ENCODE results near the gene THRA. TPM values are rescaled to one million over a fixed set of nuclear protein-coding genes. Genes with fewer than 3 reads are reported as not detected.
A peak's percentile ranks its signal among the peaks of the same experiment; 100 is the strongest.

Gene THRA
- total RNA-seq, 2 experiments from 2014 or later, result 12.9 to 13.1 TPM

DNA sequence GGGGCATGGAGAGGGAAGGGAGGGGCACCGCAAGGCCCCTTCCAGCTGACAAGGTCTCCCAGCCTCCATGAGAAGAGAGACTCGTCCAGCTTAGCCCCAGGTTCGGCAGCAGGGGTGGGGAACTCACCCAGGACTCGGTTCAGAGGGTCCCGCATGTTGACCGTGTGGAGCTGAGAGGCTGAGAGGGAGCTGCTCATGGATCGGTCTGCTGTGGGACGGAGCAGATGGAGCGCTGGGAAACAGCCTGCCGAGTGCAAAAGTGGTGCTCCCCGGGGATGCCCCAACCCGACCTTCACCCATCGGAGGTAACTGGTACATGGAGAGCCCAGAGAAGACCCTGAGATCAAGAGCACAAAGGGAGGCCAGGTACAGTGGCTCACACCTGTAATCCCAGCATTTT, 42.6 kb upstream of the THRA start:
- CTCF ChIA-PET, result no interaction called here
- Mint-ChIP-seq H3K4me3 (no peak overlapping the region), H3K9me3 (ENCODE audit: low read depth) (no peaks in the 10 kb centered on the region), H3K36me3 (ENCODE audit: low read depth) (peaks cover 24% of the 10 kb centered on the region), H3K27ac (no peak overlapping the region), H3K4me1 (peaks cover 1% of the 10 kb centered on the region), H3K27me3 (no peaks in the 10 kb centered on the region)
- no peak for ATAC-seq
- intact Hi-C loops (cut with DNase I, micrococcal nuclease), result no loop called here
- DNase-seq, result no peak
- POLR2A ChIA-PET, result no interaction called here

GRCh38 chr17:40021451-40021971, 41.3 kb upstream of the THRA start:
- Mint-ChIP-seq H3K27me3 (no peaks in the 10 kb centered on the region), H3K4me3 (no peak overlapping the region), H3K9me3 (ENCODE audit: low read depth) (no peaks in the 10 kb centered on the region), H3K4me1 (peaks cover 15% of the 10 kb centered on the region), H3K27ac (no peak overlapping the region), H3K36me3 (ENCODE audit: low read depth) (peaks cover 37% of the 10 kb centered on the region)
- ATAC-seq (no peak), DNase-seq (no peak)
- ChIA-PET CTCF (interaction anchor here (0.6 to 1.4 kb wide), 6 partner anchors 8 to 277 kb away, joined by 3 to 4 read pairs (median 4); no protein-coding TSS in a partner anchor), POLR2A (no interaction called here)
- intact Hi-C loops (cut with DNase I, micrococcal nuclease), result no loop called here

- DNase-seq (no peak), ATAC-seq (no peak)
- H3K9me3 Mint-ChIP-seq (ENCODE audit: low read depth), result no peaks in the 10 kb centered on the region
- H3K27me3 Mint-ChIP-seq, result no peaks in the 10 kb centered on the region
- peaks cover 22% of the 10 kb centered on the region for H3K4me1 Mint-ChIP-seq
- peaks cover 43% of the 10 kb centered on the region for H3K36me3 Mint-ChIP-seq (ENCODE audit: low read depth)
- POLR2A ChIA-PET, result no interaction called here
- H3K4me3 Mint-ChIP-seq, result no peak overlapping the region
- CTCF ChIA-PET, result interaction anchor here (0.7 to 1.4 kb wide), 4 partner anchors 8 to 53 kb away, joined by 3 to 4 read pairs (median 4); no protein-coding TSS in a partner anchor
- intact Hi-C loops (cut with DNase I, micrococcal nuclease), result no loop called here
- H3K27ac Mint-ChIP-seq, result no peak overlapping the region
These were observed 40.3 kb upstream of the THRA start for GRCh38 chr17:40022497-40022896.

DNA sequence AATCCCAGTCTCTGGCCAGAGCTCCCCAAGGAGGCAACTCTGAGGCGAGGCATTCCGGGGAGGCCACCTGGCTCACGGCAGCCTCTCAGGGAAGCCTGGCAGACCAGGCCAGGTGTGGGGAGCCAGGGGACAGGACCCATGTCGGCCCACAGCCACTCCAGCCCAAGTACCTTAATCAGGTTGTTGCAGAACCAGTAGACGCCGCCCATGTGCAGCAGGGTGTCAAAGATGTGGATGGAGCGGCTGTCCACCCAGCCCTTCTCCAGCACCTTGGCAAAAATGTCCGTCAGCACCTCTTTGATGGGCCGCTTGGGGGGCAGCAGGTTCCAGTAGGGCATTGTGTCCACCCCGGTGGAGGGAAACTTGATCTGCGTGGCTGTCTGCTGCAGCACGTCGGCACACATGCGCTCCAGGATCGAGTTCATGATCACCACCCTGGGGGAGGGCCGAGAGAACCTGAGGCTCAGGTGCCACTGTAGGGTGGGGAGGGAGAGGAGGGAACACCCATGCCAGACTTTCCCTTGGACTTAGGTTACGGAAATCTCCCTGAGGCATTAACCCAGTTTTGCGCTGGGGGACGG, 39.7 kb upstream of the THRA start:
- Mint-ChIP-seq H3K36me3 (ENCODE audit: low read depth) (peaks cover 45% of the 10 kb centered on the region), H3K4me1 (peaks cover 22% of the 10 kb centered on the region)
- CTCF ChIA-PET, result interaction anchor here (0.7 kb wide), 1 partner anchor 10 kb away, joined by 3 read pairs; no protein-coding TSS in a partner anchor

DNA sequence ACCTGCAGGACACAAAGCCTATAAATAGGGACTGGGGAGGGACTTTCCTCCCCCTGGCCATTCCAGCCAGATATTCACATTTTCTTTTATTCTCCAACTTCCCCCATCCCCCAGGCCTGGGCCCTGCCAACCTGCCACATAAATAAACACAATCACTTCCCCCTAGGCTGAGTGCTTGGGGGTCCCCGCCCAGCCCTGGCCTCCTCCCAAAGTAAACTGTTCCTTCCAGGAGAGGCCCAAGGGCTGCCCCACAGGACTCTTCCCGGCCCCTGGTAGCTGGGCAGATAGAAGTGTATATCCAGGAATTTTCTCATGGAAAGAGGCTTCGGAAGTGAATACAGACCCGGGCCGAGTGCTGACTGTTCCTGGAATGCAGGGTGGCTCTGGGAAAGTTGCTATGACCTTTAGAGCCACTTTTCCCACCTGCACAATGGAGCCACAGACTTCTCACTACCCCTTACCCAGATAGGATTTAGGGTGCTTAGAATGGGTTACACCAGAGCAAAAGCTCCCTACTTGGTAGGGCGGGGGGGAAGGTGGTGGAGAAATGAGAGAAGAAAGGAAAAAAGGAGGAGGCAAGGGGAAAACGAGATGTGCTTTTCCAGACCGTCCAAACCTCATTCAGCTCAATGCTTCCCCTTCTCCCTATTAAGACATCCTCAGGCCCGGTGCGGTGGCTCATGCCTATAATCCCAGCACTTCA, 39.0 kb upstream of the THRA start:
- H3K36me3 Mint-ChIP-seq (ENCODE audit: low read depth), result peaks cover 49% of the 10 kb centered on the region
- intact Hi-C loops (cut with DNase I, micrococcal nuclease), result no loop called here
- ChIA-PET POLR2A (no interaction called here), CTCF (interaction anchor here (0.5 to 0.7 kb wide), 4 partner anchors 24 to 1908 kb away, joined by 3 to 4 read pairs (median 3); no protein-coding TSS in a partner anchor)
- no peak for ATAC-seq
- no peaks in the 10 kb centered on the region for H3K27me3 Mint-ChIP-seq
- no peak for DNase-seq
- H3K27ac Mint-ChIP-seq, result no peak overlapping the region
- no peak overlapping the region for H3K4me3 Mint-ChIP-seq
- peaks cover 22% of the 10 kb centered on the region for H3K4me1 Mint-ChIP-seq
- H3K9me3 Mint-ChIP-seq (ENCODE audit: low read depth), result no peaks in the 10 kb centered on the region

More for the DNA sequence above, 39.7 kb upstream of the THRA start:
- no peak overlapping the region for H3K4me3 Mint-ChIP-seq
- no peaks in the 10 kb centered on the region for H3K27me3 Mint-ChIP-seq
- ATAC-seq (no peak), DNase-seq (no peak)
- intact Hi-C loops (cut with DNase I, micrococcal nuclease), result no loop called here
- no peaks in the 10 kb centered on the region for H3K9me3 Mint-ChIP-seq (ENCODE audit: low read depth)
- POLR2A ChIA-PET, result no interaction called here
- no peak overlapping the region for H3K27ac Mint-ChIP-seq

DNA sequence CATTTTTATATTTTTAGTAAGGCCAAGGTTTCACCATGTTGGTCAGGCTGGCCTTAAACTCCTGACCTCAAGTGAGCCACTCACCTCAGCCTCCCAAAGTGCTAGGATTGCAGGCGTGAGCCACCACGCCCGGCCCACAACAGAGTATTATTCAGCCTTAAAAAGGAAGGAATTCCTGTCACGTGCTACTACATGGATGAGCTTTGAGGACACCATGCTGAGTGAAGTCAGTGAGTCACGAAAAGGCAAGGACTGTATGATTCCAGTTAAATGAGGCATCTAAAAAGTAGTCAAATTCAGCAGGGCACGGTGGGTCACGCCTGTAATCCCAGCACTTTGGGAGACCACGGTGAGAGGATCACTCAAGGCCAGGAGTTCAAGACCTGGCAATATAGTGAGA, 37.9 kb upstream of the THRA start:
- H3K27ac Mint-ChIP-seq, result no peak overlapping the region
- intact Hi-C loops (cut with DNase I, micrococcal nuclease), result loop anchor here in 1 of 2 experiments (5.0 kb wide), 1 partner anchor 52 kb away; no protein-coding TSS in a partner anchor
- POLR2A ChIA-PET, result no interaction called here

GRCh38 chr17:40025559-40025958, 37.2 kb upstream of the THRA start:
- no peak overlapping the region for H3K27ac Mint-ChIP-seq
- H3K27me3 Mint-ChIP-seq, result no peaks in the 10 kb centered on the region
- ATAC-seq, result no peak
- DNase-seq, result no peak
- ChIA-PET CTCF (interaction anchor here (0.6 to 4.2 kb wide), 13 partner anchors 11 to 172 kb away, joined by 3 to 77 read pairs (median 4); partner anchors contain the start of genes CSF3, GSDMA and NR1D1), POLR2A (interaction anchor here (0.7 kb wide), 1 partner anchor 14 kb away, joined by 4 read pairs; no protein-coding TSS in a partner anchor)
- peaks cover 22% of the 10 kb centered on the region for H3K4me1 Mint-ChIP-seq
- peaks cover 56% of the 10 kb centered on the region for H3K36me3 Mint-ChIP-seq (ENCODE audit: low read depth)
- intact Hi-C loops (cut with DNase I, micrococcal nuclease), result loop anchor here in 1 of 2 experiments (5.0 kb wide), 1 partner anchor 52 kb away; no protein-coding TSS in a partner anchor
- no peak overlapping the region for H3K4me3 Mint-ChIP-seq
- H3K9me3 Mint-ChIP-seq (ENCODE audit: low read depth), result no peaks in the 10 kb centered on the region

More for the DNA sequence above, 37.9 kb upstream of the THRA start:
- no peak for ATAC-seq
- no peaks in the 10 kb centered on the region for H3K9me3 Mint-ChIP-seq (ENCODE audit: low read depth)
- CTCF ChIA-PET, result interaction anchor here (0.6 to 4.2 kb wide), 8 partner anchors 10 to 139 kb away, joined by 3 to 77 read pairs (median 4); partner anchors contain the start of genes CSF3 and GSDMA
- H3K27me3 Mint-ChIP-seq, result no peaks in the 10 kb centered on the region
- no peak for DNase-seq
- H3K4me3 Mint-ChIP-seq, result no peak overlapping the region
- peaks cover 56% of the 10 kb centered on the region for H3K36me3 Mint-ChIP-seq (ENCODE audit: low read depth)
- peaks cover 22% of the 10 kb centered on the region for H3K4me1 Mint-ChIP-seq

DNA sequence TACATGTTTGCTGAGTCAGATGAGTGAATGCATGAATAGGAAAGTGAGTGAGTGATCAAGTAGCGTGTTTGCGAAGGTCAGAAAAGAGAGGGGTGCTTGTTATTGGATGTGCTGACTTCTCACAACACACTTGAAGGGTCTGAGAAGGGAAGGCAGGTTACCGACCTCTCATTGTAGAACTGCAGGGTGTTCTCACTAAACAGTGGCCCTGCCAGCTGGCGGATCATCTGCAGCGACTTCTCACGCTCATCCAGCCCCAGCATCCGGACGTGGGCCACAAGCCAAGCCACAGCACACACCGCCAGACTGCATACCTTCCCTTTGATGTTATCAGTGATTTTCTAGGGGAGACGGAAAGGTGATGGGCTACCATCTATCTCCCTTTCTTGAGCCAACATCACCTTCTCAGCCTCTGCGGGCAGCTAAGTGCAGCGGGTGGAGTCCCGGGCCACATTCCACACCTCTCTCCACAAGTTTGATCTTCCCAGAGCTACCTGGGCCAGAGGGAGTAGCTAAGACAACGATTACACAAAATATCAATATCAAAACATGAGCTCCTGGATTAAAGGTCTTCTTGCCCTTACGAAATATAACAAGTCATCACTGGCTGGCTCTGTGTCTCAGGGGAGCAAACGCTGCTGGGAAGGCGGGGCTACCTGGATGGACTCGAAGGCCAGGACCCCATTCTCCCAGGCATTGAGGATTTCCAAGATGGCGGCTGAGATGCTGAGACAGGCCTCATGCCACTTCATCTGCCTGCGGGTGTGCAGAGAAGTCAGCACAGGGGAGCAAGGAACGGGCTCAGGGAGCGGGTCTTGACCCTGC, 36.6 kb upstream of the THRA start:
- H3K27me3 Mint-ChIP-seq, result no peaks in the 10 kb centered on the region
- ATAC-seq (peak; percentile 27), DNase-seq (peak; percentile 58)
- ChIA-PET POLR2A (interaction anchor here (0.7 kb wide), 1 partner anchor 14 kb away, joined by 4 read pairs; no protein-coding TSS in a partner anchor), CTCF (interaction anchor here (0.6 to 4.2 kb wide), 20 partner anchors 11 to 281 kb away, joined by 3 to 77 read pairs (median 4); partner anchors contain the start of genes CSF3, MED24 and NR1D1)
- no peak overlapping the region for H3K4me3 Mint-ChIP-seq
- intact Hi-C loops (cut with DNase I, micrococcal nuclease), result loop anchor here in 1 of 2 experiments (5.0 kb wide), 1 partner anchor 51 kb away; no protein-coding TSS in a partner anchor
- peaks cover 22% of the 10 kb centered on the region for H3K4me1 Mint-ChIP-seq
- H3K27ac Mint-ChIP-seq, result no peak overlapping the region
- no peaks in the 10 kb centered on the region for H3K9me3 Mint-ChIP-seq (ENCODE audit: low read depth)
- H3K36me3 Mint-ChIP-seq (ENCODE audit: low read depth), result peaks cover 58% of the 10 kb centered on the region

- peaks cover 52% of the 10 kb centered on the region for H3K36me3 Mint-ChIP-seq (ENCODE audit: low read depth)
- ATAC-seq (peak; percentile 94), DNase-seq (peak; percentile 86)
- peaks cover 22% of the 10 kb centered on the region for H3K4me1 Mint-ChIP-seq
- POLR2A ChIA-PET, result no interaction called here
- no peaks in the 10 kb centered on the region for H3K9me3 Mint-ChIP-seq (ENCODE audit: low read depth)
- no peaks in the 10 kb centered on the region for H3K27me3 Mint-ChIP-seq
- CTCF ChIA-PET, result interaction anchor here (0.6 to 4.2 kb wide), 33 partner anchors 8 to 675 kb away, joined by 3 to 77 read pairs (median 4); partner anchors contain the start of genes CSF3 and MED24
- H3K4me3 Mint-ChIP-seq, result no peak overlapping the region
- no peak overlapping the region for H3K27ac Mint-ChIP-seq
- intact Hi-C loops (cut with DNase I, micrococcal nuclease), result loop anchor here (1.0 to 5.0 kb wide), 3 partner anchors 14 to 405 kb away; no protein-coding TSS in a partner anchor
These were observed 35.8 kb upstream of the THRA start for GRCh38 chr17:40026816-40027613.

GRCh38 chr17:40027614-40028012, 35.2 kb upstream of the THRA start:
- Mint-ChIP-seq H3K36me3 (ENCODE audit: low read depth) (peaks cover 48% of the 10 kb centered on the region), H3K27ac (no peak overlapping the region), H3K27me3 (no peaks in the 10 kb centered on the region), H3K9me3 (ENCODE audit: low read depth) (no peaks in the 10 kb centered on the region), H3K4me1 (peaks cover 22% of the 10 kb centered on the region), H3K4me3 (no peak overlapping the region)
- ChIA-PET CTCF (interaction anchor here (0.6 to 4.2 kb wide), 28 partner anchors 9 to 675 kb away, joined by 3 to 77 read pairs (median 4); partner anchors contain the start of genes CSF3 and MED24), POLR2A (no interaction called here)
- DNase-seq (no peak), ATAC-seq (no peak)
- intact Hi-C loops (cut with DNase I, micrococcal nuclease), result loop anchor here (1.0 to 5.0 kb wide), 3 partner anchors 14 to 405 kb away; no protein-coding TSS in a partner anchor
